ENCODE results near the gene ASAP2.

DNA sequence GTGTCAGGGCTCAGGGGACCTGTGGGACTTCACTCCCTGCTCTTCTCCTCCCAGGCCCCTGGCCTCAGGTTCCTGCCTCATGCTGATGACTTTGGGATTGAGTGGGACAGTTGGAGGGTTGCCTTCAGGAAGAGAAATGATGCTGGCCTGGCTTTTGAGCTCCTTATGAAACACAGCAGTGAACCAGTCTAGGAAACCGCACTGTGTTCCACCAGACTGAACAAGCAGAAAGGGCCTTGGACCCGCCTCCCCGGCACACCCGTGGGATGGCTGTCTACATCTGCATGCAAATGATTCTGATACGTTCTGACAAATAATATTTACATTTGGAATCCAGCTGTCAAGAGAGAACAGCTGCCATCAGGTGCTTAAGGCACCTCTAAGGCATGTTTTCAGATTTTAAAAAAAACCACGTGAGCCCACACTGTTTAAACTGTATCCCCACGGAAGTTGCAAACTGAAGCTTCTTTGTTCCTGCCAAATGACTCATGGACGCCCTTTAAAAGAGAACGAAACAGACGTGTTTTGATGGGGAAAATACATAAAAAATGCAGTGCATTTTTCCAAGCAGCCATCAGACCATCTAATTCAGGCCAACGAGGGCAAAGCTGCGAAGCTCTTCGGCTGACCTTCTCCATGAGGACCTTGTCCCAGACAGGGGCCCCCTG lies 27.6 kb upstream of the ASAP2 start:
- TF ChIP-seq TAF1 (IDR thresholded peaks at IDR 0.05; ENCODE audit: borderline replicate concordance, low read depth, low read length) (no peak), POLR2A (IDR thresholded peaks at IDR 0.05; ENCODE audit: low read depth, low read length) (no peak), POLR2AphosphoS5 (IDR thresholded peaks at IDR 0.05; ENCODE audit: low read depth, low read length) (no peak)
